WI38 (cell line): ENCODE data around the gene TMC5.

Source experiments
- H3K4me3 ChIP-seq: 2 replicates; pipeline ENCODE4 v1.5.1; 2011; ENCODE audit warnings: low read depth, mild to moderate bottlenecking, control low read depth, low read length
- TF ChIP-seq, protein P1 (sequence below): IDR thresholded peaks from 2 replicates; pipeline ENCODE4 v1.5.1; 2012; ENCODE audit warnings: low read depth, mild to moderate bottlenecking, control low read depth, low read length

TMC5 gene

GRCh38 chr16:19431636-19432340 is 14.1 kb downstream of the TMC5 start:
- TF ChIP-seq, protein P1, sequence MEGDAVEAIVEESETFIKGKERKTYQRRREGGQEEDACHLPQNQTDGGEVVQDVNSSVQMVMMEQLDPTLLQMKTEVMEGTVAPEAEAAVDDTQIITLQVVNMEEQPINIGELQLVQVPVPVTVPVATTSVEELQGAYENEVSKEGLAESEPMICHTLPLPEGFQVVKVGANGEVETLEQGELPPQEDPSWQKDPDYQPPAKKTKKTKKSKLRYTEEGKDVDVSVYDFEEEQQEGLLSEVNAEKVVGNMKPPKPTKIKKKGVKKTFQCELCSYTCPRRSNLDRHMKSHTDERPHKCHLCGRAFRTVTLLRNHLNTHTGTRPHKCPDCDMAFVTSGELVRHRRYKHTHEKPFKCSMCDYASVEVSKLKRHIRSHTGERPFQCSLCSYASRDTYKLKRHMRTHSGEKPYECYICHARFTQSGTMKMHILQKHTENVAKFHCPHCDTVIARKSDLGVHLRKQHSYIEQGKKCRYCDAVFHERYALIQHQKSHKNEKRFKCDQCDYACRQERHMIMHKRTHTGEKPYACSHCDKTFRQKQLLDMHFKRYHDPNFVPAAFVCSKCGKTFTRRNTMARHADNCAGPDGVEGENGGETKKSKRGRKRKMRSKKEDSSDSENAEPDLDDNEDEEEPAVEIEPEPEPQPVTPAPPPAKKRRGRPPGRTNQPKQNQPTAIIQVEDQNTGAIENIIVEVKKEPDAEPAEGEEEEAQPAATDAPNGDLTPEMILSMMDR = no peak
- H3K4me3 ChIP-seq = no peak overlapping the region

- TF ChIP-seq, protein P1 = no peak
Measured at GRCh38 chr16:19432429-19432828, 14.7 kb downstream of the TMC5 start.

DNA sequence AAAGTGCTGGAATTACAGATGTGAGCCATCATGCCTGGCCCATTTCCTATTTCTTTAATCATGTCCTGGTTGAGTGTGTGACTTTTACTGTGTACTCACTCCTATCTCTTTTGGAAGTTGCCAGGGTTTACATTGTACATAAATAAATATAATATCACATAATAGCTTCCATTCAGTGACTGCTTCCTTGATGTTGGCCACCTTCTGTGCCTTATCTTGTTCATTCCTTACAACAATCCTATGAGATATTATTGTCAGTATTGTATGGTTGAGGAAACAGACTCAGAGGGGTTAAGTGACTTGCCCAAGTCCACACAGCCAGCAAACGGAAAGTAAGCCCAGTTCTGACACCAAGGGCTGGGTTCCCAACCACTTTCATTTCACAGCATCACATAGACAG is 16.9 kb downstream of the TMC5 start:
- TF ChIP-seq, protein P1 = no peak
- no peak overlapping the region for H3K4me3 ChIP-seq

More at GRCh38 chr16:19432429-19432828, 14.7 kb downstream of the TMC5 start:
- no peak overlapping the region for H3K4me3 ChIP-seq

DNA sequence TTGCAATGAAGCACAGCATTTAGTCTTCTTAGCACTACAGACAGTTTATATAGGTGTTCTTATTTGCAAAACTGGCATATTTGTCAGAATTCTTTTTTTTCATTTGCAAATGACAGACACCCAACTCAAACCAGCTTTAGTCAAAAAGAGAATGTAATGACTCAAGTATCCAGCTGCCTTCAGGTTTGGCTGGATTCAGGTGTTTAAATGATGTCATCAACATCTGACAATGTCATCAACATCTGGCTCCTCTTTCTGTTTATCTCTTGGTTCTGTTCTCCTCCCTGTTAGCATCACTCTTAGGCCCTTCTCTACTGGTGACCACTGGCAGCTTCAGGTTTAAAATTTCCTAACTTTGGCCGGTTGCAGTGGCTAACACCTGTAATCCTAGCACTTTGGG is 18.9 kb downstream of the TMC5 start:
- TF ChIP-seq, protein P1 = no peak
- H3K4me3 ChIP-seq = no peak overlapping the region

DNA sequence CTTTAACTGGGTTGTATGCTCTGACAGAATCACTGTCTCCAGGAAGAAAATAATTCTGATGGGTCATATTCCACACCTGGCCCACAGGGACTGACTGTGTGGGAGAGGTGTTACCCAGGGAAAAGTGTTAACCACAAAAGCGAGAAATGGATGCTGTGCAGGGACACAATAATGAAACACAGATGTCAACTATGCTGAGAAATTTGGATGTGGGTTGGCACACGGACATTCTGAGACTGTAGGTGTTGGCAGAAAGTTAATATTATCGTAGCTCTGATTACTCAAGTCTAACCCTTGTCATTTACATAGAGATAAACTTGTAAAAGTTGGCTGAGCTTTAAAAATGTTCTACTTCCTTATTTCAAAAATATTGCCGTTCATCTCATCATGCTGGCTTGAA is 19.6 kb downstream of the TMC5 start:
- H3K4me3 ChIP-seq = no peak overlapping the region
- TF ChIP-seq, protein P1 = no peak

- TF ChIP-seq, protein P1 = no peak
- no peak overlapping the region for H3K4me3 ChIP-seq
Measured at GRCh38 chr16:19438739-19439138, 21.1 kb downstream of the TMC5 start.

GRCh38 chr16:19439483-19439882 is 21.8 kb downstream of the TMC5 start:
- H3K4me3 ChIP-seq = no peak overlapping the region
- TF ChIP-seq, protein P1 = no peak
